ENCODE results near the gene HMGN3. TPM values are rescaled to one million over a fixed set of nuclear protein-coding genes. Genes with fewer than 3 reads are reported as not detected.
A peak's percentile ranks its signal among the peaks of the same experiment; 100 is the strongest.

HMGN3 gene
- total RNA-seq, 1 donor from 2014 or later = 14.2 TPM

- FAIRE-seq = peak; percentile 32
- no peak for TF ChIP-seq CTCF (IDR thresholded peaks at IDR 0.05; ENCODE audit: insufficient read depth, low read length, severe bottlenecking)
Observed at GRCh38 chr6:79239536-79240168, 5.2 kb upstream of the HMGN3 start.

GRCh38 chr6:79238919-79239318 is 4.4 kb upstream of the HMGN3 start:
- H3K4me3 ChIP-seq (ENCODE audit: low read depth, low read length) = no peak overlapping the region
- TF ChIP-seq CTCF (IDR thresholded peaks at IDR 0.05; ENCODE audit: insufficient read depth, low read length, severe bottlenecking) = no peak
- DNase-seq (ENCODE audit: low read depth) (peak; percentile 20), FAIRE-seq (no peak)
- no peaks in the 10 kb centered on the region for H3K36me3 ChIP-seq (ENCODE audit: control insufficient read depth, insufficient read depth, low read length)
- H3K27me3 ChIP-seq (ENCODE audit: control insufficient read depth, insufficient read depth, low read length) = no peaks in the 10 kb centered on the region

More at GRCh38 chr6:79239536-79240168, 5.2 kb upstream of the HMGN3 start:
- Histone ChIP-seq H3K27me3 (ENCODE audit: control insufficient read depth, insufficient read depth, low read length) (no peaks in the 10 kb centered on the region), H3K4me3 (ENCODE audit: low read depth, low read length) (no peak overlapping the region), H3K36me3 (ENCODE audit: control insufficient read depth, insufficient read depth, low read length) (no peaks in the 10 kb centered on the region)
- DNase-seq (ENCODE audit: low read depth) = peak; percentile 13

- Histone ChIP-seq H3K27me3 (ENCODE audit: control insufficient read depth, insufficient read depth, low read length) (no peaks in the 10 kb centered on the region), H3K4me3 (ENCODE audit: low read depth, low read length) (no peak overlapping the region), H3K36me3 (ENCODE audit: control insufficient read depth, insufficient read depth, low read length) (no peaks in the 10 kb centered on the region)
- FAIRE-seq (no peak), DNase-seq (ENCODE audit: low read depth) (no peak)
- TF ChIP-seq CTCF (IDR thresholded peaks at IDR 0.05; ENCODE audit: insufficient read depth, low read length, severe bottlenecking) = no peak
Observed at GRCh38 chr6:79236711-79237110, 2.2 kb upstream of the HMGN3 start.

- peak; percentile 41 for TF ChIP-seq CTCF (IDR thresholded peaks at IDR 0.05; ENCODE audit: insufficient read depth, low read length, severe bottlenecking)
- FAIRE-seq (no peak), DNase-seq (ENCODE audit: low read depth) (peak; percentile 79)
- Histone ChIP-seq H3K4me3 (ENCODE audit: low read depth, low read length) (peak overlapping the region; percentile 61), H3K27me3 (ENCODE audit: control insufficient read depth, insufficient read depth, low read length) (no peaks in the 10 kb centered on the region), H3K36me3 (ENCODE audit: control insufficient read depth, insufficient read depth, low read length) (no peaks in the 10 kb centered on the region)
Observed at GRCh38 chr6:79233611-79234149, 802 bp downstream of the HMGN3 start.

GRCh38 chr6:79232696-79233462 is 1.6 kb downstream of the HMGN3 start:
- Histone ChIP-seq H3K27me3 (ENCODE audit: control insufficient read depth, insufficient read depth, low read length) (no peaks in the 10 kb centered on the region), H3K4me3 (ENCODE audit: low read depth, low read length) (peak overlapping the region; percentile 61), H3K36me3 (ENCODE audit: control insufficient read depth, insufficient read depth, low read length) (no peaks in the 10 kb centered on the region)
- FAIRE-seq = no peak
- TF ChIP-seq CTCF (IDR thresholded peaks at IDR 0.05; ENCODE audit: insufficient read depth, low read length, severe bottlenecking) = no peak
- DNase-seq (ENCODE audit: low read depth) = no peak
